PFSK-1 (cell line): Measurements from ENCODE around the gene PRKN.

Source experiments
- POLR2AphosphoS5 ChIP-seq: IDR thresholded peaks from 2 replicates; pipeline ENCODE4 v1.6.1; 2012; ENCODE audit warnings: low read depth, mild to moderate bottlenecking, control low read depth, low read length, moderate library complexity
- REST ChIP-seq, 2 experiments: IDR thresholded peaks; 2 replicates each; pipeline versions ENCODE4 v1.6.1 to v1.8.0; 2011 to 2012; ENCODE audit warnings: low read depth in 2 of 2, low read length in 2 of 2, control low read depth in 1 of 2, inconsistent platforms in 1 of 2, mild to moderate bottlenecking in 1 of 2, moderate library complexity in 1 of 2; ENCODE audit not compliant: insufficient read depth in 1 of 2
- SIN3A ChIP-seq: IDR thresholded peaks from 2 replicates; pipeline ENCODE4 v1.6.1; 2012; ENCODE audit warnings: mild to moderate bottlenecking, low read length, moderate library complexity, borderline replicate concordance; ENCODE audit not compliant: insufficient read depth
- TAF1 ChIP-seq: IDR thresholded peaks from 2 replicates; pipeline ENCODE4 v1.6.1; 2012; ENCODE audit warnings: low read length, control low read depth, borderline replicate concordance; ENCODE audit not compliant: insufficient read depth

- TF ChIP-seq TAF1 (no peak), REST (IDR thresholded peaks at IDR 0.05; ENCODE audit: insufficient read depth in 1 of 2, low read depth in 2 of 2, low read length in 2 of 2) (no peak), POLR2AphosphoS5 (no peak), SIN3A (no peak)
Observed at GRCh38 chr6:162173466-162173865, 554.1 kb downstream of the PRKN start.
